Spinal cord (tissue), 10 donors: ENCODE measurements around the gene MMP20. TPM values are rescaled to one million over a fixed set of nuclear protein-coding genes. Genes with fewer than 3 reads are reported as not detected.
A peak's percentile ranks its signal among the peaks of the same experiment; 100 is the strongest.

Experiments
- DNase-seq, 6 donors: peaks; one replicate each; pipeline versions ENCODE4 v3.0.0 to v3.0.0-alpha.2; 2013 to 2015; ENCODE audit warnings: low spot score in 6 of 6, low read depth in 4 of 6
- H3K27ac ChIP-seq: one replicate; pipeline ENCODE4 v1.5.1; 2013; ENCODE audit warnings: low read depth, low read length, control low read depth
- H3K27me3 ChIP-seq: one replicate; pipeline ENCODE4 v1.6.1; 2013; ENCODE audit warnings: low read length; ENCODE audit not compliant: control insufficient read depth, insufficient read depth
- H3K36me3 ChIP-seq: one replicate; pipeline ENCODE4 v1.6.1; 2013; ENCODE audit warnings: low read length; ENCODE audit not compliant: control insufficient read depth, insufficient read depth
- H3K4me1 ChIP-seq: one replicate; pipeline ENCODE4 v1.6.1; 2013; ENCODE audit warnings: low read length; ENCODE audit not compliant: control insufficient read depth, insufficient read depth
- H3K4me3 ChIP-seq: one replicate; pipeline ENCODE4 v1.5.1; 2013; ENCODE audit warnings: low read depth, low read length, control low read depth
- H3K9me3 ChIP-seq: one replicate; pipeline ENCODE4 v1.6.1; 2013; ENCODE audit warnings: low read length; ENCODE audit not compliant: control insufficient read depth, insufficient read depth
- WGBS: methylation state at CpG from one replicate; pipeline ENCODE4 v1.1.5; 2013; ENCODE audit warnings: missing lambda C conversion rate; ENCODE audit not compliant: insufficient coverage; 5-methylcytosine and 5-hydroxymethylcytosine counted together
- long read RNA-seq, 4 donors: transcript quantifications; one replicate each; lab custom pipeline, GENCODE V29; 2026
- polyA plus RNA-seq, 2 donors: library from polyadenylated mRNA; unstranded; fragments of 120-200 nt; gene quantifications; one replicate each; pipeline ENCODE4 v1.2.1, GENCODE V29; 2013; ENCODE audit not compliant: insufficient read length in 2 of 2
- total RNA-seq, 2 donors: library from RNA; depleted of rRNA in 1 of 2; stranded (reverse); fragments of 120-200 nt in 1 of 2; fragments of >200 nt in 1 of 2; gene quantifications; one replicate each; pipeline versions ENCODE4 v1.2.3 to v1.2.4, GENCODE V29; 2013 to 2014
- donor health status: healthy.

Gene MMP20
- total RNA-seq (under 1 TPM in 1 of 2 donors, not detected in 1; 0.10 TPM), polyA plus RNA-seq (not detected)
- long read RNA-seq, donor 1, result 0 reads
- long read RNA-seq, donor 2, result 0 reads
- long read RNA-seq, donor 3, result 0 reads
- long read RNA-seq, donor 4, result 0 reads

GRCh38 chr11:102625177-102625576 lies at the start of gene MMP20:
Gene MMP20, minus strand, starts transcription at chr11:102625332. Its CDS starts 13 bp downstream, at chr11:102625319.
- Histone ChIP-seq H3K4me1 (no peaks in the 10 kb centered on the region), H3K4me3 (no peak within 1 kb of the TSS), H3K27me3 (no peaks in the 10 kb centered on the region), H3K9me3 (no peaks in the 10 kb centered on the region), H3K27ac (no peak within 1 kb of the TSS), H3K36me3 (no peaks in the 10 kb centered on the region)
- WGBS, result 100% methylated on average over 2 of the region's 5 CpGs
- DNase-seq, result peak in 1 of 6 donors; percentile 10

GRCh38 chr11:102669664-102670063 lies 44.5 kb upstream of the MMP20 start:
- DNase-seq, result no peak
- Histone ChIP-seq H3K4me1 (no peaks in the 10 kb centered on the region), H3K27ac (no peak overlapping the region), H3K4me3 (no peak overlapping the region), H3K9me3 (no peaks in the 10 kb centered on the region), H3K36me3 (no peaks in the 10 kb centered on the region), H3K27me3 (no peaks in the 10 kb centered on the region)
- 88% methylated on average over 1 of the region's 3 CpGs for WGBS

GRCh38 chr11:102666331-102666957 lies 41.3 kb upstream of the MMP20 start:
- H3K27ac ChIP-seq, result no peak overlapping the region
- no peaks in the 10 kb centered on the region for H3K27me3 ChIP-seq
- peak in 2 of 6 donors; percentile 20 to 45 for DNase-seq
- no peaks in the 10 kb centered on the region for H3K9me3 ChIP-seq
- no peaks in the 10 kb centered on the region for H3K36me3 ChIP-seq
- H3K4me1 ChIP-seq, result no peaks in the 10 kb centered on the region
- WGBS, result 0% methylated on average over 1 of the region's 4 CpGs
- no peak overlapping the region for H3K4me3 ChIP-seq

GRCh38 chr11:102664001-102664752 lies 39.0 kb upstream of the MMP20 start:
- Histone ChIP-seq H3K4me1 (no peaks in the 10 kb centered on the region), H3K27ac (no peak overlapping the region), H3K36me3 (no peaks in the 10 kb centered on the region), H3K4me3 (no peak overlapping the region), H3K9me3 (no peaks in the 10 kb centered on the region), H3K27me3 (no peaks in the 10 kb centered on the region)
- DNase-seq, result no peak
- 79% methylated on average over 9 of the region's 13 CpGs for WGBS

GRCh38 chr11:102662607-102663006 lies 37.5 kb upstream of the MMP20 start:
- Histone ChIP-seq H3K36me3 (no peaks in the 10 kb centered on the region), H3K27me3 (no peaks in the 10 kb centered on the region), H3K4me3 (no peak overlapping the region), H3K9me3 (no peaks in the 10 kb centered on the region), H3K4me1 (no peaks in the 10 kb centered on the region), H3K27ac (no peak overlapping the region)
- no peak for DNase-seq

- Histone ChIP-seq H3K36me3 (no peaks in the 10 kb centered on the region), H3K27ac (no peak overlapping the region), H3K4me1 (no peaks in the 10 kb centered on the region), H3K9me3 (no peaks in the 10 kb centered on the region), H3K27me3 (no peaks in the 10 kb centered on the region), H3K4me3 (no peak overlapping the region)
- 88% methylated on average over 2 of the region's 4 CpGs for WGBS
- DNase-seq, result no peak
Measured at GRCh38 chr11:102661040-102661439, 35.9 kb upstream of the MMP20 start.

- no peaks in the 10 kb centered on the region for H3K36me3 ChIP-seq
- no peaks in the 10 kb centered on the region for H3K4me1 ChIP-seq
- H3K27me3 ChIP-seq, result no peaks in the 10 kb centered on the region
- H3K27ac ChIP-seq, result no peak overlapping the region
- no CpG with 5 or more reads among the region's 1 CpG for WGBS
- no peaks in the 10 kb centered on the region for H3K9me3 ChIP-seq
- H3K4me3 ChIP-seq, result no peak overlapping the region
- DNase-seq, result no peak
Measured at GRCh38 chr11:102656528-102656927, 31.4 kb upstream of the MMP20 start.

GRCh38 chr11:102655547-102655946 lies 30.4 kb upstream of the MMP20 start:
- DNase-seq, result no peak
- 100% methylated on average over 1 of the region's 2 CpGs for WGBS

GRCh38 chr11:102654761-102655160 lies 29.6 kb upstream of the MMP20 start:
- DNase-seq, result no peak
- H3K36me3 ChIP-seq, result no peaks in the 10 kb centered on the region
- WGBS, result 100% methylated on average over 1 of the region's 1 CpG
- H3K4me3 ChIP-seq, result no peak overlapping the region
- no peak overlapping the region for H3K27ac ChIP-seq
- no peaks in the 10 kb centered on the region for H3K27me3 ChIP-seq
- no peaks in the 10 kb centered on the region for H3K4me1 ChIP-seq
- H3K9me3 ChIP-seq, result no peaks in the 10 kb centered on the region

More at GRCh38 chr11:102655547-102655946, 30.4 kb upstream of the MMP20 start:
- Histone ChIP-seq H3K36me3 (no peaks in the 10 kb centered on the region), H3K4me1 (no peaks in the 10 kb centered on the region), H3K4me3 (no peak overlapping the region), H3K27ac (no peak overlapping the region), H3K27me3 (no peaks in the 10 kb centered on the region), H3K9me3 (no peaks in the 10 kb centered on the region)
